HG03280 (cell line): ENCODE data around the gene FHIP1A.

Experiments used
- ATAC-seq: cut with Tn5 transposase; IDR thresholded peaks from one replicate; pipeline ENCODE4 v1.9.1; 2021; ENCODE audit warnings: mild to moderate bottlenecking, moderate library complexity; ENCODE audit not compliant: unreplicated experiment

Gene FHIP1A

DNA sequence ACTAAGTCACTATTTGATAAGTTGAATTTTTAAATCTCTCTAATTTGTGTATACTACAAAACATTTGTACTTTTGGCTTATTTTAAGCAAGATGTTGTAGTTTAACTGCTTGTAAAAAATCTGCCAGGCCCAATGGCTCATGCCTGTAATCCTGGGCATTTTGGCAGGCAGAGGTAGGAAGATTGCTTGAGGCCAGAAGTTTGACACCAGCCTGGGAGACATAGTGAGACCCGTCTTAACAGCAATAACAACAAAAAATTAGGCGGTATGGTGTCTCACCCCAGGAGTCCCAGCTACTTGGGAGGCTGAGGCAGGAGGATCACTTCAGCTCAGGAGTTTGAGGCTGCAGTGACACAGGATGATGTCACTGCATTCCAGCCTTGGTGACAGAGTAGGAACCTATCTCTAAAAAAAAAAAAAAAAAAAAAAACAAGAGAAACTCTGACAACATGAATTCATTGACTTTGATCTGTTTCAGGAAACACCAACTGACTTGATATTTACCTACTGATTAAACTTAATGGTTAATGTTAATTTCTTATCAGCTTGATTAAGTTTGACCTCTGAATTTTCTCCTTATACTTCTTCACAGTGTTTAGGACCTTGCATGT lies 8.9 kb downstream of the FHIP1A start:
- no peak for ATAC-seq

DNA sequence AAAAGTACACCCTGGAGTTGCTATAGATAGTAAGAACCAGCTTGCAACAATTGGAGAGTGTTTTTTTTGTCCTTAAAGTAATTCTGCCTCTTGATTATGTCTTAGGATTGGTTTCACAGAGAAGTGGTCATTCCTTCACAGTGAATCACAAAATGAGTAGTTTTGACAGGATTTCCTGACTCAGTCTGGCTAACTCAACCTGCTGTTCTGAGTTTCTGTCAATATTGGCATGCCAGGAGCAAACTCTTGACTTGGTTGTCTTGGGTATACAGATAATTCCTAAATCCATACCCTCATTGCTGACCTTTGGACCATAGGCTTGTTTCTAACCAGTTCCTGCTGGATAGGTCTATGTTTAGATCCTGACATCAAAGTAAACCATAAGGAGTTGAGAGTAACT lies 9.4 kb downstream of the FHIP1A start:
- no peak for ATAC-seq

DNA sequence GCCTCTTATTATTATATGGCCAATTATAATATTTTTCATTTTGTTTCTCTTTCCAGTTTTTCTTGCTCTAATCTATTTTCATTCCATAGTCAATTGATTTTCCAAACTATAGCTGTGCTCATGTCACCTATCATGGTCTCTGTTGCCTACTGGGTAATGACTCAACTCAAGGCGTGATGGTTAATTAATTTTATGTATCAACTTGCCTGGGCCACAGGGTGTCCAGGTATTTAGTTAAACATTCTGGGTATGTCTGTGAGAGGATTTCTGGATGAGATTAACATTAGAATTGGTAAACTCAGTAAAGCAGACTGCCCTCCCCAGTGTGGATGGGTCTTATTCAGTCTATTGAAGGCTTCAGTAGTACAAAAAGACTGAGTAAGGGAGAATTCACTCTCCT lies 9.9 kb downstream of the FHIP1A start:
- no peak for ATAC-seq

GRCh38 chr4:151420250-151420807 lies 11.4 kb downstream of the FHIP1A start:
- no peak for ATAC-seq

DNA sequence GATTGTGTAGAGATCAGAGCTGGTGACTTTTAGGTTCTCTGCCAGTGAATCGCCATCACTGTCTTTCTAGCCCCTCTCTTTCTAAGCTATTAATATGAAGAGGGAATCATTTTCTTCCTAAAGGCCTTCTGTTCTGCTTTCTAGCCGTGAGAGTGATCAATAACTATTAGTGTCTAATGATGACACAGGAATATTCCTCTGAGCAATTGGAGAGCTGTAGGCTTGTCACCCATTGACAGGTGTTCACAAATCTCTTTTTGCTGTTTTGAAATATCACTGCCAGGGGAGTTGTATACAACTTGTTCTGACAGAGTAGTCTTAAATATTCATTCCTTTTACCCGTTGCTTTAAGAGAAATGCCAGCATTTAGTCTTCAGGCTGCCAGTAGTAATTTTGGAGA lies 13.9 kb downstream of the FHIP1A start:
- ATAC-seq, result no peak

DNA sequence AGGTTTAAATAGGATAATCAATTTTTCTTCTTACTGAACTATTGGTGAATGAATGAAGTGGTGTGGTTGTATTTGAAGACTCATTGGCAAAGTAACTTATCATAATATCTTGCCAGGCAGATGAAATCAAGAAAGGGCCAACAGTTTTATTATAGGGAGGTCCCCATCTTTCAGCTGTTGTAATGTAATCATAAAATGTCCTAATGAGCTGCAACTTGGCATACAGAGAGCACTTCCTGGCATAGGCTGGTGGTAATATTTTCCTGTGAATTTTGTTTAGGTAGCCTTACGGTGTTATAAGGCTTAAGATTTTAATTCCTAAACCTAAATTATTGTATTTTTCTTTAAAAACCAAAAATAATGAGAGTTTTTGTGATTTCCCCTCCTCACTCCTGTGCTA lies 17.5 kb downstream of the FHIP1A start:
- ATAC-seq, result no peak

DNA sequence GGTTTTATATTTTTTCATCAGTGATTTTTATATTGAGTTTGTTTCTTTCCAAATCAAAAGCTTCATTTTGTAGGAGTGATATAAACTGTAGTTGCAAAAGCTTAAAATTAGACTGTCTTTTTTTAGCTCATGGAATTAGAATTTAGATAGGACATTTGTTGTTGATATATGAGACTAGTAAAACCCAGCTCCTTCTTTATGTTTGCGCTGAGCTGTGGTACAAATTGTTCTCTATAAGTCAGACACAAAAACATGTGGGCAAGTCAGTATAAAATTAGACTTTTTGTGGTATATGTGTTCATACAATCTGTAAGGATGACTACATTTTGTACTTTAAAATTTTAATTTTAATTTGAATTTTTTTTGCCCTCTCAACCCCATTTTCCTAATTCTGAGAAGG lies 18.3 kb downstream of the FHIP1A start:
- ATAC-seq, result no peak

- no peak for ATAC-seq
Measured at GRCh38 chr4:151428346-151428745, 19.4 kb downstream of the FHIP1A start.

DNA sequence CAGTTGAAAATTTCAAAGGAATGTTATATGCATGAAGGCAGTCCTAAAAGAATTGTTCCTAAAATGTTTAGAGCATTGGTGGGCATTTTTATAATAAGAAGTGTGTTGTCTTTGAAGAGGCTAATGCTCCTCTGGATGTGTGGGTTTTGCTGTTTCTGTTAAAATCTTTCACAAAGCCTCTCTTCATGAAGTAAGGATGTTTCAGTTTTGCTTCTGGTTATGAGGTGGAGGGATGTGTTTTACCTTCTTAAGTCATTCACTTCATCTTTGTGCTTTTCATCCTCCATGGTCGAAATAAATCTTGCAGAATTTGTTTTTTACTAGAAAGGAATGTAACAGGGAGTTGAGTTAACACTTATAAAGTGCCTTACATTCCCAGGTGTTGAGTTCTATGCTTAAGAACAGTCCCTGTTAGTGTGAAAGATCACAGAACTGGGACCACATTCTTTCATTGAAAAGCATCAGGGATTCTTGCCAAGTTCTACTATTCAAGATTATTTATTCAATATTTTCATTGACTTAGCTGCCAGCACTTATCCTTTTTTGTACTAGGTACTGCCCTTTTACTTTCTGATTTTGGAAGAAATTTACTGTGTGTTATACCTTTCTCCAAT lies 21.1 kb downstream of the FHIP1A start:
- no peak for ATAC-seq

DNA sequence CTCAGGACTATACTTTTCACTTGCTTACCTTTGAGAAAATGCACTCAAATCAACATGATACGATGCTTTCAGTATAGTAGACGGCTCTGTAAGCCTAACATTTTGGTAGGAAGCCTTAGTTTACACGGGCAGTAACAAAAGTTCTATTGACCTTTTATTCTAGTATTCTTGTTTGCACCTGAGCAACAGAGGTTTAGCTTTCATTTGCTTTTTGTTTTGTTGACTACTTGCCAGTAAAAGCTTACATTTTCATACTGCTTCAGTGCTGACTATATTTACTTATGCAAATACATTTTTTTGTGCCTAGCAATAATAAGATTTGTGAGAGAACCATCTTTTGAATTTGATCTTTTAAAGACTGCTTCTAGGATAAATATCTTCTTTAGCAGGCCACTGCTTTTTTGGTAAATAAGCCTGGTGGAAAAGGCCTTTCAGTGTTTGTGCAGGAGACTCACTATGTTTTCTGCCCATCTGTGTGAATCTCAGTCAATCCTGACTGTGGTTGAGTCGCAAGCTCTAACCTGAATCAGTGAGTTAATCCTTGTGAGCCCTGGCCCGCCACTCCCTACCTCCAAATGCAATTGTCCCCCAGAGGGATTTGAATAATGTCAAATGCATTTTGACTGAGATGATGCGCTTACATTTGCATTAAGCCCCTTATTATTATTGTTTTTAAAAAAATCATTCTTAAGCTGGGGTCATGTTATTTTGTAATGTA lies 21.9 kb downstream of the FHIP1A start:
- ATAC-seq, result no peak

DNA sequence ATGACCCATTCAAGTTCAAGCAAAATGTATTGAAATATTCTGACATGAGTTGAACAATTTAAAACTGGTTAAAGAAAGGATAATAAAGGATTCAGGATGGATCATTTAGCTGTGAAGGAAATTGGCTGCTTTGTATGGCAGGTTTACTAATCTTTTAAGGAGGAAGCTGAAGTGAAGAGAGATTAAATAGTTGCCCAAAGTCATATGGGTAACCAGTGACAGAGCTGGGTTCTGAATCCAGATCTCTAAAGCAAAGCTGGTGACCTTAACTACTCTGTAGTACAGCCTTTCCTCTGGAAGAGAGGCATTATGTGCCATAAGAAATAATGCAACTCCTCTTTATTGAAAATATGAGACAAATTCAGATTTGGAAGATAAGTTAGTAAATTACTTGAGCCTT lies 22.8 kb downstream of the FHIP1A start:
- no peak for ATAC-seq

DNA sequence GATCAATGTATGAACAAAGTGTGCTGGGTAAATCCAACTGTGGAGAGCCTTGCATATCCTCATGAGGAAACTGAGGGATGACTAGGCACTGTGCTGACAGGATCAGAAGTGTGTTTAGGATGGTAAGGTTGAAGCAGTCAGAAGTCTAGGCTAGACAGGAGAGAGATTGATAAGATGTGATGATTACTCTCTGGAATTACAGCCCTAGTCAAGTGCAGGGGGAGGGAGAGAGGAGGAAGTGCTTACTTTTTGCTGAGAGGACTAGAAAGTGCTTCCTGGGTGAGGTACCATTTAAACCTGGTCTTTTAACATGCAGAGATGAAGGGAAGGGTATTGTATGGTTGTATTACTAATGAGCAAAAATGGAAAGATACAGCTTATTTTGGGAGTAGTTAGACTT lies 23.7 kb downstream of the FHIP1A start:
- no peak for ATAC-seq

GRCh38 chr4:151434183-151434860 lies 25.3 kb downstream of the FHIP1A start:
- no peak for ATAC-seq

GRCh38 chr4:151436093-151436518 lies 27.1 kb downstream of the FHIP1A start:
- ATAC-seq, result no peak

DNA sequence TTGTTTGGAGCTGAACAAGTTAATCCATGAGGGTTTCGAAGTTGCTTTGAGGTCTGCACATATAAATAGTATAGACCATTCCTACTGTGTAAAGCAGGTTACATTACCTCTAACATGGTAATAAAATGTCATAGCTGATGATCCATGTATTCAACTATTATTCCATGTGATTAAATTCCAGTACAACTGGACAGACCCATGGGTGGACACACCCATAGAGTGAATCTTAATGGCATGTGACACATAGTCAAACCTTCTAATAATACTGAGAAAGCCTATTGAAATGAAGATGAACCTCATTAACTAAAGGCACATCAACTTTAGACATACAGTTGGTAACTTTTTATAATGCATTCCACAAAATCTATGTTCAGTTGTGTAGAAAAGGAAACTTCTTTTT lies 28.5 kb downstream of the FHIP1A start:
- ATAC-seq, result no peak

DNA sequence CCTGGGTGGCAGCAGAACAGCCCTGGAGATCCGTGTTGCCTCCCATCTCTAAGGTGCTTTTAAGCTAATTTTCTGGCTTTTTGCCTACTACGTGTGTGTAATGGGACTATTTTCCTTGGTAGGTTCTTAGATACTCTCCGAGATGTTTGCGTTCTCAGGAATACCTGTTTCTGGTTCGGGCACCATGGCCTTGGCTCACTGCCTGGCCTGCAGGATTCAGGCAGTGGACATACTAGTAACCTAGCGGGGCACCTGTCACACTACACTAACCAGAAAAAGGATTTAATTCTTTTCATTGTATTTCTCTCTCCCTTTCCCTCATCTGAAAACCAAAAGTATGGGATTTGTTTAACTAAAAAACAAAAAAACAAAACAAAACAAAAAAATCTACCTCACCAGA lies 29.2 kb downstream of the FHIP1A start:
- no peak for ATAC-seq

- ATAC-seq, result no peak
Measured at GRCh38 chr4:151439320-151439719, 30.3 kb downstream of the FHIP1A start.

DNA sequence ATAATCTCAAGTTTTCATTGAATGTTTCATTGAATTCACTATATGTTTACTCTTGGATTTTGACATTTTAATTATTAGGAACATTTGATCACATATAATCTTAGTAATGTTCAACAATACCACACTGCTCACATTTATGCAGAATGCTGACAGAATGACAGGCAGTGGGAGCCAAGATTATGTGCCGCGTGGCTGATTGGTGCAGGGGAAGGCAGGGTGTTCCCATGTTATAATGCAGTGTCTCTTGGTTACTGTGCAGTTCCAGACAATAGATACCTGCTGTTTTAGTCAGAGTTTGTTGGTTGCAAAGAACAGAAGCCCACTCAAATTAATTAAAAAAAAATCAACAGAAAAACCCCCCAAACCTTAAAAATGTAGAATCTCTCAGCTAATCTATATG lies 33.0 kb downstream of the FHIP1A start:
- ATAC-seq, result no peak

DNA sequence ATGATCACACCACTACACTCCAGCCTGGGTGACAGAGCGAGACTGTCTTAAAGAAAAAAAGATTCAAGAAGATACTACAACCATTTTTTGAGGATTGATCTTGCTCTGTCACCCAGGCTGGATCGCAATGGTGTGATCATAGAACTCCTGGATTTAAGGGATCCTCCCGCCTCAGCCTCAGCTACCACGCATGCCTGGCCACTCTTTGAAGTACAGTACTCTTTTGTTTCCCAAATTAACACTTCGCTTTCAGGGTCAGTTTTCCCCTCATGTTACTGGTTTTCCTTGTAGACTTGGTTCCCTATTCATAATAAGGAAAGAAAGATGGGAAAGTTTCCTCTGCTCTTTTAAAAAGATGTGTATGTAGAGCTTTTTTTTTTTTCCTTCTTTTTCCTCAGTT lies 34.3 kb downstream of the FHIP1A start:
- ATAC-seq, result no peak

GRCh38 chr4:151443752-151444151 lies 34.8 kb downstream of the FHIP1A start:
- ATAC-seq, result no peak

- no peak for ATAC-seq
Measured at GRCh38 chr4:151446208-151446607, 37.2 kb downstream of the FHIP1A start.

DNA sequence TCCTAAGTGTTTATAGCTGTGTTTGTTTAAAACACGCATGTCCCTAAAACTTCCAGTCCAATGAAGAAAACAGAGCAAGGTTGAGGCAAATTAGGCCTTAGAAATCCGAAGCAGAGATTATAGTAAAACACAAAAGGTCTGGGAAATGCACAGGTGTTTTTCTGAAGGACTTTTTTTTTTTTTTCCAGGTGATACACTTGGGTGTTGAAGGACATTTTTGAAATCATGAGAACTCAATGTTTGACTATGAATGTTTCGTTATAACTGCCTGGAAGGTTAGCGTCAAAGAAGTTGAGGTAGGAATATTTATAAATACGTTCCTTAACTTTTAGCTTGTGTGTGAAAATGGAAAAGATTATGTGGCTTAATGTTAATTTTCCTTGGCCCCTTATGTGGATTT lies 45.5 kb downstream of the FHIP1A start:
- no peak for ATAC-seq
